ENCODE data around the gene SLC4A8.

SLC4A8 gene

DNA sequence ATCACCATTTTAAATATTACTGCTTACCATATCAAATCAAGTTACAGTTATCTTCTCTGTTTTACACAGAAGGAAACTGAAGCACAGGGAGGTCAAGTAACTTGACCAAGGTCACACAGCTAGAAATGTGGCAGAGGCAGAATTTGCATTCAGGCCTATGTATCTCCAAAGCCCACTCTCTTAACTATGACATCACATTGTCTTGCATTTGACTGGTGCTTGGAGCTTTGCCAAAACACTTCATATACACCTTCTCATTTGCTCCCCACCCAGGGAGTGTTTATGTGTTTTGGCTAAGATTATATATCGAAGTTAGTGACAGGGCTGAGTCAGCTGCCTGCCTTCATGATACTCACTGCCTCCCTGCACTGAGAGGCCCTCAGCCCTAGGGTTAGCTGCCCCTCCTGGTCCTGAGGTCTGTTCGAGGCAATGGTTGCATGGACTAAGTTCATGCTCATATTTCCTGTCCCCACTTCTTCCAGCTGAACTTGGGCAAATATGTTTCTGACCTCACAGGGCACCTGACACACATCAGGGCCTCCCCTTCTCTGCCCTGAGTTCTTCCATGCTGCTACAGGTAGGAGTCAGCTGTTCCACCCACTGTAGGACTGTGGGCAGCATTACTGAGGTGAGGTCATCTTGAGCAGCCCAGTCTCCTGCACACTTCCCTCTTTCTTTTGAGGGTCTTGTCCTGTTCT is 35.2 kb upstream of the SLC4A8 start:
- TF ChIP-seq, protein P1, sequence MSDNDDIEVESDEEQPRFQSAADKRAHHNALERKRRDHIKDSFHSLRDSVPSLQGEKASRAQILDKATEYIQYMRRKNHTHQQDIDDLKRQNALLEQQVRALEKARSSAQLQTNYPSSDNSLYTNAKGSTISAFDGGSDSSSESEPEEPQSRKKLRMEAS (IDR thresholded peaks at IDR 0.05), result no peak
- TF ChIP-seq ZBTB7A (IDR thresholded peaks at IDR 0.05; ENCODE audit: low read depth) (no peak), YY1 (IDR thresholded peaks at IDR 0.05; ENCODE audit: low read depth) (no peak), TEAD4 (IDR thresholded peaks at IDR 0.05) (no peak), CEBPB (IDR thresholded peaks at IDR 0.05) (no peak), NFIC (IDR thresholded peaks at IDR 0.05) (no peak), CREB1 (IDR thresholded peaks at IDR 0.05; ENCODE audit: low read depth) (no peak), EGR1 (IDR thresholded peaks at IDR 0.05) (no peak), RAD21 (IDR thresholded peaks at IDR 0.05; ENCODE audit: low read depth) (no peak), EP300 (IDR thresholded peaks at IDR 0.05; ENCODE audit: borderline replicate concordance) (no peak), FOXM1 (IDR thresholded peaks at IDR 0.05; ENCODE audit: borderline replicate concordance, low read depth) (no peak), TAF1 (IDR thresholded peaks at IDR 0.05; ENCODE audit: low read depth) (no peak), TCF12 (IDR thresholded peaks at IDR 0.05; ENCODE audit: low read depth) (no peak)
- TF ChIP-seq, protein P2, sequence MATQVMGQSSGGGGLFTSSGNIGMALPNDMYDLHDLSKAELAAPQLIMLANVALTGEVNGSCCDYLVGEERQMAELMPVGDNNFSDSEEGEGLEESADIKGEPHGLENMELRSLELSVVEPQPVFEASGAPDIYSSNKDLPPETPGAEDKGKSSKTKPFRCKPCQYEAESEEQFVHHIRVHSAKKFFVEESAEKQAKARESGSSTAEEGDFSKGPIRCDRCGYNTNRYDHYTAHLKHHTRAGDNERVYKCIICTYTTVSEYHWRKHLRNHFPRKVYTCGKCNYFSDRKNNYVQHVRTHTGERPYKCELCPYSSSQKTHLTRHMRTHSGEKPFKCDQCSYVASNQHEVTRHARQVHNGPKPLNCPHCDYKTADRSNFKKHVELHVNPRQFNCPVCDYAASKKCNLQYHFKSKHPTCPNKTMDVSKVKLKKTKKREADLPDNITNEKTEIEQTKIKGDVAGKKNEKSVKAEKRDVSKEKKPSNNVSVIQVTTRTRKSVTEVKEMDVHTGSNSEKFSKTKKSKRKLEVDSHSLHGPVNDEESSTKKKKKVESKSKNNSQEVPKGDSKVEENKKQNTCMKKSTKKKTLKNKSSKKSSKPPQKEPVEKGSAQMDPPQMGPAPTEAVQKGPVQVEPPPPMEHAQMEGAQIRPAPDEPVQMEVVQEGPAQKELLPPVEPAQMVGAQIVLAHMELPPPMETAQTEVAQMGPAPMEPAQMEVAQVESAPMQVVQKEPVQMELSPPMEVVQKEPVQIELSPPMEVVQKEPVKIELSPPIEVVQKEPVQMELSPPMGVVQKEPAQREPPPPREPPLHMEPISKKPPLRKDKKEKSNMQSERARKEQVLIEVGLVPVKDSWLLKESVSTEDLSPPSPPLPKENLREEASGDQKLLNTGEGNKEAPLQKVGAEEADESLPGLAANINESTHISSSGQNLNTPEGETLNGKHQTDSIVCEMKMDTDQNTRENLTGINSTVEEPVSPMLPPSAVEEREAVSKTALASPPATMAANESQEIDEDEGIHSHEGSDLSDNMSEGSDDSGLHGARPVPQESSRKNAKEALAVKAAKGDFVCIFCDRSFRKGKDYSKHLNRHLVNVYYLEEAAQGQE (IDR thresholded peaks at IDR 0.05; ENCODE audit: low read depth), result no peak
- TF ChIP-seq, protein P3, sequence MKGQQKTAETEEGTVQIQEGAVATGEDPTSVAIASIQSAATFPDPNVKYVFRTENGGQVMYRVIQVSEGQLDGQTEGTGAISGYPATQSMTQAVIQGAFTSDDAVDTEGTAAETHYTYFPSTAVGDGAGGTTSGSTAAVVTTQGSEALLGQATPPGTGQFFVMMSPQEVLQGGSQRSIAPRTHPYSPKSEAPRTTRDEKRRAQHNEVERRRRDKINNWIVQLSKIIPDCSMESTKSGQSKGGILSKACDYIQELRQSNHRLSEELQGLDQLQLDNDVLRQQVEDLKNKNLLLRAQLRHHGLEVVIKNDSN (IDR thresholded peaks at IDR 0.05), result no peak

DNA sequence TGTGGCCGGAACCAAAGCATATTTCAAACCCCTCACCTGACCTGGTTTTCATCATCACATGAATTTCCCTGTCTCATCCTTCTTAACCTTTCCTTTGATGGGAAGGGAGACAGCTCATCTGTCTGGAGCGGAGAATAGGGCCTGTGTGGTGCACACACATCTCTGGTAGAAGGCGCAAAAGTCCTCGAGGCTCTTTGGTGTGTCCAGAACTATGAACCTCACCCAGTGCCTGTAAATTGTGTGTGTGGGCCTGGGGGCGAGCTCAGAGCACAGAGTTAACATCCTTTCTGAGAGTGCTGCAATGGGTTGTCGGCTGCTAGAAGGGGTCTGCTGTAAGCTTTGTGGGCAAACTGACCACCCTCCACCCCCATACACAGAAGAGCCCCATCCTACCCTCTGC is 34.2 kb upstream of the SLC4A8 start:
- TF ChIP-seq TAF1 (IDR thresholded peaks at IDR 0.05; ENCODE audit: low read depth), result no peak
- no peak for TF ChIP-seq NFIC (IDR thresholded peaks at IDR 0.05)
- TF ChIP-seq ZBTB7A (IDR thresholded peaks at IDR 0.05; ENCODE audit: low read depth), result no peak
- no peak for TF ChIP-seq EP300 (IDR thresholded peaks at IDR 0.05; ENCODE audit: borderline replicate concordance)
- TF ChIP-seq, protein P2 (IDR thresholded peaks at IDR 0.05; ENCODE audit: low read depth), result no peak
- no peak for TF ChIP-seq TEAD4 (IDR thresholded peaks at IDR 0.05)
- TF ChIP-seq TCF12 (IDR thresholded peaks at IDR 0.05; ENCODE audit: low read depth), result no peak
- no peak for TF ChIP-seq RAD21 (IDR thresholded peaks at IDR 0.05; ENCODE audit: low read depth)
- TF ChIP-seq, protein P3 (IDR thresholded peaks at IDR 0.05), result no peak
- TF ChIP-seq CEBPB (IDR thresholded peaks at IDR 0.05), result no peak
- TF ChIP-seq FOXM1 (IDR thresholded peaks at IDR 0.05; ENCODE audit: borderline replicate concordance, low read depth), result no peak

DNA sequence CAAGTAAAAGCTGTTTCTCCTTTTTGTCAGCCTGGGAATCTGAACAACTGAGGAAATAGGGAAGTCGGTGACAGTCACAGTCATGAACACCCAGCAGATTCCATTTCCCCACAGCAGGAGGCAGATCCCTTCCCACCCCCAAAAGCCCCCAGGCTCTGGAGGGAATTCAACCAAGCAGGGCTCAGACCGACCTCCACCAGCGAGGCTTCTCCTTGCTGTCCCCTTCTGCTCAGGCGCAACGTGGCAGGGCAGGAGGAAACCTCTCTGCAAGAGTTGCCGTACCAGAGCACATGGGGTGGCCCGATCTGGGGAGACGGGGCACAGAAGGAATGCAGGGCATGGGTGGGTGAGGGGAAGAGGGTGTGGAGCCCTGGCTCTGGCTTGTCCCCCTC is 33.7 kb upstream of the SLC4A8 start:
- no peak for TF ChIP-seq TCF12 (IDR thresholded peaks at IDR 0.05; ENCODE audit: low read depth)
- TF ChIP-seq, protein P3 (IDR thresholded peaks at IDR 0.05), result no peak
- TF ChIP-seq, protein P1 (IDR thresholded peaks at IDR 0.05), result peak; percentile 37
- no peak for TF ChIP-seq YY1 (IDR thresholded peaks at IDR 0.05; ENCODE audit: low read depth)
- TF ChIP-seq EGR1 (IDR thresholded peaks at IDR 0.05), result no peak
- TF ChIP-seq TEAD4 (IDR thresholded peaks at IDR 0.05), result peak; percentile 47; the same call in 1 of the 2 replicates

DNA sequence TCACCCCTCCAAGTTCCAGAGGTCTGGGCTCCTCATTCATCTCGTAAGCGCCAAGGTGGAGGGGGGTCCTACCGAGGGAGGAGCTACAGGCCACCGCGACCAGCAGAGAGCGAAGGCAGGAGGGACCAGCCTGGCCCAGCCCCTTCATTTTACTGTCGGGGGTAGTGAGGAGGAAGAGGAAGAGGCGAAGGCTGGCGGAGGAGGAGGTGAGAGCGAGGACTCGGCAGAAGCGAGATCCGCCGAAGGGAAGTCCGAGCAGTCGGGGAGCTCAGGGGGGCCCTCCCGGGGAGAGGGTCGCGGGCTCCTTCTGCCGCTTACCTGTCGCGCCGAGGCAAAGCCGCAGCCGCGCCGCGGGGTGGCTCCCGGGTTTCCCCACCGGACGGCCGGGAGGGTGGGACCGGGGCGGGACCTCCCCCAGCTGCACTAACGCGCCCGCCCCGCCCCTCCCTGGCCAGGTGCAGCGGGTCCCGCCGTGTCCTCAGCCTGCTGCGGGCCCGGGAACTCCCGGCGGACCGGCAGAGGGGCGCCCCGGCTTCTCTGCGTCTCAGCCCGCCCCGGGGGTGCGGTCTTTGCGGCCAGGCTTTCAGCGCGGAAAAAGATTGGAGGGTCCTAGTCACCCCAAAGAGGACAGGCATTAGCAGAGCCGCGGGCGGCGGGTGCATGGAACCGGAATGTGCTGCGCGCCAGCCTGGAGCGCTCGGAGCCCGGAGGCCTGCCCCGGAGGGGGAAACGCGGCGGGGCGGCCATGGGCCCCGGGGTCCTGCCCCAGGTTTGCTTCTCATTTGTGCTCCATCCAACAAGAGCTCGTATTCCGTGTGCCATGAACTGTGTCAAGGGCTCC is 33.1 kb upstream of the SLC4A8 start, which contains the start of gene GALNT6:
GALNT6 (minus strand) TSS at position 124 of the 841 bp plus-strand sequence. CDS start 11,625 bp downstream, outside the sequence.
- TF ChIP-seq RAD21 (IDR thresholded peaks at IDR 0.05; ENCODE audit: low read depth) (no peak), ZBTB7A (IDR thresholded peaks at IDR 0.05; ENCODE audit: low read depth) (peak; percentile 95), FOXM1 (IDR thresholded peaks at IDR 0.05; ENCODE audit: borderline replicate concordance, low read depth) (no peak), YY1 (IDR thresholded peaks at IDR 0.05; ENCODE audit: low read depth) (no peak), CREB1 (IDR thresholded peaks at IDR 0.05; ENCODE audit: low read depth) (no peak), TAF1 (IDR thresholded peaks at IDR 0.05; ENCODE audit: low read depth) (peak; percentile 31; the same call in 1 of the 2 replicates), TCF12 (IDR thresholded peaks at IDR 0.05; ENCODE audit: low read depth) (0 out of 2 replicates have a peak, but pooled peaks have one; percentile 46), TEAD4 (IDR thresholded peaks at IDR 0.05) (no peak), NFIC (IDR thresholded peaks at IDR 0.05) (no peak), CEBPB (IDR thresholded peaks at IDR 0.05) (no peak), EGR1 (IDR thresholded peaks at IDR 0.05) (no peak), EP300 (IDR thresholded peaks at IDR 0.05; ENCODE audit: borderline replicate concordance) (peak; percentile 9; the same call in 1 of the 2 replicates)
- TF ChIP-seq, protein P2 (IDR thresholded peaks at IDR 0.05; ENCODE audit: low read depth), result no peak
- TF ChIP-seq, protein P1 (IDR thresholded peaks at IDR 0.05), result peak; percentile 12; the same call in 1 of the 2 replicates
- TF ChIP-seq, protein P3 (IDR thresholded peaks at IDR 0.05), result no peak
